ENCODE data around the gene CRACDL.
A peak's percentile ranks its signal among the peaks of the same experiment; 100 is the strongest.

The CRACDL gene

DNA sequence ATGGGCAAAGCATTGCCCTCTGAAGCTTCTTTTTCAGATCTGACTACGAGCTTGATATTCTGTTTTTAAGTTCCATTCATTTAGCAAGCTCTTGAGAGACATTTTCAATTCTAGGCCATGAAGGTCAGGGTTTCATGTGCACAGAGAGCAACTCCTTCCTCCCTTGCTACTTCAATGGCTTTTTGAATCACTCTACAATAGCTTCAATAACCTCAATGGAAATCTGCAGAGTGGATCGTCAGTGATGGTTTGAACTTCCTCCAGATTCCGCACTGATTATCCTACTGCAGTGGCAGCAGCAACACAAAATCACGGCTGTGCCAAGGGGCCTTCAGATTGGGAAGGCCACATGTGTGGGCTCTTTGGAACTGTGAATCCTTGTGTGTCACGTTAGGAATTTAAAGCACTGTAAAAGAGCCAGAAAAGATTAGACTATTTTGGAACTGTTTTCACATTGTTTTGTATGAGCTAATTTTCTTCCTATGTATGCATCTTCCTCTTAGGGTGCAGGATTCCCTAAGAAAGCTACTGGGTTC is 116.7 kb downstream of the CRACDL start:
- in situ Hi-C loops (cut with MboI; ENCODE audit: low pct_unique_long_range_greater_than_20kb, low sequenced_read_pairs): no loop called here
- DNase-seq: no peak

DNA sequence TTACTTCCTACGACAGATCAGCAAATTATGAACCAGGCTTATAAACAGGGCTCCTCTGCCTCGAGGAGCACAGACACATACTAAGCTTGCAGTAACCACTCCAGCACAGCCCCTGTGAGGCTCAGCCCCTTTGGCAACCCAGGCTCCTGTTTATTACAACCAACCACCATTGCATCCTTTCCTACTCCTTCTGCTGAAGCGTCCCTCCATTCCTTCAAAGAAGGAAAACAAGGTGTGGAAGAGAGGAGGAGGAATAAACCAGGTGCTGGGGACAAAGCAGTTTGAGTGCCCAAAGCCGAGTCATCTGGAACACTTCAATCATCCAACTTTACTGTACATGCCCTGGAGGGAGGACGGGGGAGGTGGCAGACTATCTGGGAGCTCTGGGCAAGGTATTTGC is 117.9 kb downstream of the CRACDL start:
- in situ Hi-C loops (cut with MboI; ENCODE audit: low pct_unique_long_range_greater_than_20kb, low sequenced_read_pairs): no loop called here
- DNase-seq: no peak

DNA sequence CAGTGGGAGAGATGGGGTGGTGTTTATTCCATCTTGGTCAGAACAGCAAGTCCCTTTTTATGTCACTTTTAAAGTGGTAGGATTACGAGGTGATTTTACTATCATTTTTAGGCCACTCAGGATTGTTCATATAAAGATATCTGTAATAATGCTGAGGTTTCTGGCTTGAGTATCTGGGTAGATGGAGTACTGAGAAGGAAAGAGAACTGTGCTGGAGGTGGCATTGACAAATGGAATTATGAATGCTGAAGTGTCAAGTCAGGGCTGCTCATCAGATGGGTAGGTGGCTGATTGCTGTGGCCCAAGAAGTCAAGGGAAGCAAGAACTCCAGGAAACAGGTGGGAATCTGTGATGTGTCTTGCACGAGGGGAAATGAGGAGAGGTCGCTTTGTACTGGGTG is 119.7 kb downstream of the CRACDL start:
- DNase-seq: no peak

GRCh38 chr2:98815795-98816194 is 120.2 kb downstream of the CRACDL start:
- DNase-seq: no peak
- in situ Hi-C loops (cut with MboI; ENCODE audit: low pct_unique_long_range_greater_than_20kb, low sequenced_read_pairs): no loop called here

More for the DNA sequence above, 119.7 kb downstream of the CRACDL start:
- in situ Hi-C loops (cut with MboI; ENCODE audit: low pct_unique_long_range_greater_than_20kb, low sequenced_read_pairs): no loop called here

GRCh38 chr2:98811766-98812165 is 124.3 kb downstream of the CRACDL start:
- in situ Hi-C loops (cut with MboI; ENCODE audit: low pct_unique_long_range_greater_than_20kb, low sequenced_read_pairs): no loop called here

DNA sequence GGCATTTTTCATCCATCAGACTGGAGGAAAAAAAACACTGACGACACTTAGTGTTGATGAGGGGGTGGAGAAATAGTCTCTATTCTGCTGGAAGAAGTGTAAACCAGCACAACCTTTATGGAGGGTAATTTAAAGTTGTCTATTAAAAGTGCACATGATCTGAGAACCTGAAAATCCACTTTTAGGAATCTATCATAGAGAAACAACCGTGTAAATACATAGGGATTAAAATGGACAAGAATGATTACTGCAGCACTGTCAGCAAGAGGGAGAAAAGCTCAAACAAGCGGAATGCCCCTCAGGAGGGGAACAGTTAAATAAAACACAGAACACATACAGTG is 125.5 kb downstream of the CRACDL start:
- in situ Hi-C loops (cut with MboI; ENCODE audit: low pct_unique_long_range_greater_than_20kb, low sequenced_read_pairs): no loop called here
- DNase-seq: no peak

More at GRCh38 chr2:98811766-98812165, 124.3 kb downstream of the CRACDL start:
- DNase-seq: no peak

GRCh38 chr2:98809878-98810587 is 126.0 kb downstream of the CRACDL start:
- in situ Hi-C loops (cut with MboI; ENCODE audit: low pct_unique_long_range_greater_than_20kb, low sequenced_read_pairs): no loop called here
- no peak for DNase-seq

DNA sequence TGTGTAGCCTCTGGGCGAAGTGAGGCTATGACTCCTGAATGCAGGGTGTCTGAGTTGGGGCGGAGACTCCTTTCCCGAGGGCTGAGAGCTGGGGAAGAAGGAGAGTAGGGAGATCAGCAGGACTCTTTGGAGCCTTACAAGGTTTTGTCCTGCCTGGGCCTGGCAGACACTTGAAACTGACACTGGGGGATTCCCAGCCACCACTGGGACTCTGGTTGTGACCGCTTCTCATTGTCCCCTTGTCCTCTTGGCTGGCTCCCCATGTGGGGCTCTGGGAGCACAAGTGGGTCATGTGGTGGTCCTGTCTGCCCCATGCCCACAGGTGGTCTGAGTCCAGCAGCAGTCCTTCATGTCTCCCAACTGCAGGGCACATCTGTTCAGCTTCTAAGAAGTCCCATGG is 126.9 kb downstream of the CRACDL start:
- in situ Hi-C loops (cut with MboI; ENCODE audit: low pct_unique_long_range_greater_than_20kb, low sequenced_read_pairs): no loop called here

GRCh38 chr2:98808546-98808945 is 127.5 kb downstream of the CRACDL start:
- no peak for DNase-seq
- in situ Hi-C loops (cut with MboI; ENCODE audit: low pct_unique_long_range_greater_than_20kb, low sequenced_read_pairs): no loop called here

More for the DNA sequence above, 126.9 kb downstream of the CRACDL start:
- DNase-seq: no peak

DNA sequence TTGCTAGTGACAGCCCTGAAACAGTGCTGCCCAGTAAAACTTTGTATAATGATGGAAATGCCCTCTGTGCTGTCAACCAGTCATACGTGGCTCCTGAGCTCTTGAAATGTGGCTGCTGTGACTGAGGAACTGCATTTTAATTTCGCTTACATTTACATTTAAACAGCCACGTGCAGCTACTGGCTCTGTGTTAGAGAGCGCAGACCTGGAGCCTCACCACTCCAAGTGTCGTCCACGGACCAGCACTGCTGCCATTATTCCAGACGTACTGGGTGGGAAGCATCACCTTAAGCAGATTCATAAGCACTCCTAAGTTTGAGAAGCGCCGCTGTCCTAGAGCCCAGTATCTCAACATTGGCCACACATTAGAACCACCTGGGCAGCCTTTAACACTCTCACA is 128.1 kb downstream of the CRACDL start:
- no peak for DNase-seq
- in situ Hi-C loops (cut with MboI; ENCODE audit: low pct_unique_long_range_greater_than_20kb, low sequenced_read_pairs): no loop called here

DNA sequence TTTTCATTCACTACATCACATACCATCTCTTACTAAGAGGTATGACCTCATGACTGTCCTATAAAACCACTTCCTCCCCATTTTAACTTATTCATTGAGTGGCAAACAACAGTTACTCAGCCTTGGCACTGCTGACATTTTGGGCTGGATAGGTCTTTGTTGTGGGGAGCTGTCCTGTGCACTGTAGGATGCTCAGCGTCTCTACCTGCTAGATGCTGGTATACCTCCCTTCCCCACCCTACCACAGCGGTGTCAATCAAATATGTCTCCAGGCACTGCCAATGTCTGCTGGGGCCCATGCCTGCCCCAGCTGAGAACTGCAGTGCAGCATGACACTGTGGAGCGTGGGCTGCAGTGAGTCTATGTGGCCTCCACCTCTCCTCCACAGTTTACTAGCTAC is 128.8 kb downstream of the CRACDL start:
- DNase-seq: no peak
- in situ Hi-C loops (cut with MboI; ENCODE audit: low pct_unique_long_range_greater_than_20kb, low sequenced_read_pairs): no loop called here

- in situ Hi-C loops (cut with MboI; ENCODE audit: low pct_unique_long_range_greater_than_20kb, low sequenced_read_pairs): no loop called here
- DNase-seq: no peak
Measured at GRCh38 chr2:98806236-98806697, 129.8 kb downstream of the CRACDL start.

- peak; percentile 85 for DNase-seq
- in situ Hi-C loops (cut with MboI; ENCODE audit: low pct_unique_long_range_greater_than_20kb, low sequenced_read_pairs): no loop called here
Measured at GRCh38 chr2:98805412-98806171, 130.4 kb downstream of the CRACDL start.

DNA sequence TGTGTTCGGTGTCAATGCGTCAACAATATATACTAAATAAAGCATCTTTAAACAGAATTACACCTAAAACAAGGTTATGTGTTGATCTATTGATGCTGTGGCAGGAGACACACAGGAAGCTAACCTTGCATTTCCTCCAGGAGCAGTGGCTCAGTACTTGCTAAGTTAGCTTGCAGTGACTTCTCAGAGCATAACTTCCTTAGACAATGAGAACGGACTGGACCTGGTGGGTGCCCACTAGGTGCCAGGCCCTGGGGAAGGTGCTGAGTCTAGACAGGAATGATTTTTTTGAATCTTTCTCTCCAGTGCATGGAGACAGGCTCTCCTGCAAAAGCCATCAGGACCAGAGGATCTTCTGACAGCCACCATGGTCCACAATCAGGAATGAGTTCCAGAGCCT is 131.3 kb downstream of the CRACDL start:
- no peak for DNase-seq
- in situ Hi-C loops (cut with MboI; ENCODE audit: low pct_unique_long_range_greater_than_20kb, low sequenced_read_pairs): no loop called here

GRCh38 chr2:98804265-98804650 is 131.8 kb downstream of the CRACDL start:
- no peak for DNase-seq
- in situ Hi-C loops (cut with MboI; ENCODE audit: low pct_unique_long_range_greater_than_20kb, low sequenced_read_pairs): no loop called here

DNA sequence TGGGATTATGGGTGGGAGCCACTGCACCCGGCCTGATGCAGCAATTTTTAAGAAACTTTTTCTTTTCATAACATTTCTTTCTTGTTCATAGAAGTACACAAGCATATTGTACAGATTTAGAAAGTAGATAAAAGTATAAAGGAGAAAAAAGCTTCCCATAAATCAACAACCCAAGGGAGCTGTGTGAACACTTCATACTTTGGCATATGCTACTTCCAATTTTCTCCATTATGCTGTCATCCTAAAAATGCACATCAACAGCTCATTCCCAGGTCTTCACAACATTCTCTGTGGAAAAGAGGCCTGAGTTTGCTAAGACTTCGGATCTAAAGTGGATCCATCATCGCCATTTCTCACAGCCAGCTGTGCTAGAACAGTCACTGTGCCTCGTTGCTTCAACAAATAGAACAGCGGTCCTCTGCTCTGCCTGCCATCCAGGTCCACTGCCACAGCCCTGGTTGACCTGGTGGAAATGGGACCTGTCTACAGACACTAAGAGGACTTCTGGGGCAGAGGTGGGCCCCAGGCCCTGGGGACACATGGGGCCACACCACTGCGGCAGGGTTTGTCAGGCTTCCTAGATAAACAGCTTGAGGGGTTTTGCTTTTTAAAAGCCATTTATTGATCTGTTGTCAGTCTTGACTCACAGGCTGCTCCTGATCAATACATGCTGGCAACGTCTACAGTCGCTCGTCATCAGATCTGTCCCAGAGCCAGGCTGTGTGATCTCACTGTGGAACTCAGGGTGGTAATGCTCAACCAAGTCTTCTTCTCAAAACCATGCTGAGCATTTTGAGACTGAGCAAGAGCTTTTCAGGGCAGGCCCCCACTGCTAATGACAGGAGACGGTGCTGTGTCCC is 132.4 kb downstream of the CRACDL start:
- no peak for DNase-seq
- in situ Hi-C loops (cut with MboI; ENCODE audit: low pct_unique_long_range_greater_than_20kb, low sequenced_read_pairs): no loop called here

DNA sequence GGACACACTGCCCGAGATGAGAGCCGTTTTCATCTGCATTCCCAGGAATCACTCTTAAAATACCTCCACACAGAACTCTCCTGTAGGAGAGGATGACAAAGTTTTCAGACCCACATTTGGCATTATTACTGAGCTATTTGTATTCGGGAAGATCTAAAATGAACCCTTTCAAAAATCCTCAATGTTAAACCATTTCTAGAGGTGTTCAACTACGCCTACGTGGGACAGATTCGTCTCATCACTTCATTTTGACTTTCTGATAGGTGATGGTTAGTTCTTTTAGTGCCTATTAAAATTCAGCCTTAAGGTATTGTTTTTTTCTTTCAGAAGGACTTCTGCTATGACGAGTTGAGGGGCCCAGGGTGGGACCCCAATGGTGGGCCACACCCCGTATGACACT is 133.7 kb downstream of the CRACDL start:
- no peak for DNase-seq
- in situ Hi-C loops (cut with MboI; ENCODE audit: low pct_unique_long_range_greater_than_20kb, low sequenced_read_pairs): no loop called here

- in situ Hi-C loops (cut with MboI; ENCODE audit: low pct_unique_long_range_greater_than_20kb, low sequenced_read_pairs): no loop called here
- DNase-seq: no peak
Measured at GRCh38 chr2:98801921-98802321, 134.1 kb downstream of the CRACDL start.

GRCh38 chr2:98801286-98801685 is 134.7 kb downstream of the CRACDL start:
- no peak for DNase-seq
- in situ Hi-C loops (cut with MboI; ENCODE audit: low pct_unique_long_range_greater_than_20kb, low sequenced_read_pairs): no loop called here
